Tibial artery (tissue), 4 donors: ENCODE measurements around the gene CPEB4.

Experiments
- DNase-seq, 2 donors: peaks; one replicate each; pipeline ENCODE4 v3.0.0-alpha.2; 2019
- H3K27ac ChIP-seq, 2 donors: fragments of 200-600 bp; sonication (generic) in 1 of 2; 1 replicate in 1 of 2; 2 replicates in 1 of 2; pipeline ENCODE4 v1.5.1; 2018 to 2019; ENCODE audit warnings: mild to moderate bottlenecking in 1 of 2
- H3K27me3 ChIP-seq, 2 donors: fragments of 200-600 bp; sonication (generic) in 1 of 2; one replicate each; pipeline versions ENCODE4 v1.5.1 to v1.6.0; 2016 to 2019
- H3K36me3 ChIP-seq, 3 donors: fragments of 200-600 bp; sonication (generic) in 2 of 3; one replicate each; pipeline ENCODE4 v1.5.1; 2016 to 2019; ENCODE audit warnings: mild to moderate bottlenecking in 2 of 3
- H3K4me1 ChIP-seq, 4 donors: fragments of 200-600 bp; sonication (generic) in 2 of 4; 1 replicate in 3 of 4; 2 replicates in 1 of 4; pipeline ENCODE4 v1.5.1; 2016 to 2019
- H3K4me3 ChIP-seq, 2 donors: fragments of 200-600 bp; sonication (generic) in 1 of 2; 1 replicate in 1 of 2; 2 replicates in 1 of 2; pipeline ENCODE4 v1.5.1; 2018 to 2019; ENCODE audit warnings: mild to moderate bottlenecking in 2 of 2
- H3K9me3 ChIP-seq, 3 donors: fragments of 200-600 bp; sonication (generic) in 1 of 3; one replicate each; pipeline ENCODE4 v1.5.1; 2016 to 2019
- CTCF ChIP-seq, 2 experiments: fragments of 200-600 bp in 1 of 2; fragments of 450-650 bp in 1 of 2; IDR thresholded peaks; one replicate each; pipeline ENCODE4 v1.5.1; 2017 to 2019; ENCODE audit warnings: antibody characterized with exemption in 2 of 2, mild to moderate bottlenecking in 1 of 2, moderate library complexity in 1 of 2
- intact Hi-C: fragments of 100-400 bp; cut with DNase I; formaldehyde crosslinking; loops from one replicate; pipeline ENCODE4 v1.15.0; 2023; ENCODE audit warnings: low total_unique reads

CPEB4 gene

GRCh38 chr5:173907686-173908371 lies 19.7 kb downstream of the CPEB4 start:
- intact Hi-C loops, result no loop called here
- Histone ChIP-seq H3K9me3 (no peaks in the 10 kb centered on the region), H3K27me3 (no peaks in the 10 kb centered on the region), H3K4me1 (peaks cover 0 to 76% (median 30%) of the 10 kb centered on the region in 4 donors), H3K36me3 (peaks cover 0 to 8% (median 0%) of the 10 kb centered on the region in 3 donors), H3K4me3 (no peak overlapping the region), H3K27ac (peak overlapping the region in 1 of 2 donors; percentile 9)
- TF ChIP-seq CTCF (IDR thresholded peaks at IDR 0.05), result no peak
- DNase-seq, result no peak

- no peak overlapping the region for H3K4me3 ChIP-seq
- no peak for DNase-seq
- no peak for TF ChIP-seq CTCF (IDR thresholded peaks at IDR 0.05)
- H3K27ac ChIP-seq, result peak overlapping the region in 1 of 2 donors; percentile 31
- H3K36me3 ChIP-seq, result peaks cover 0 to 8% (median 0%) of the 10 kb centered on the region in 3 donors
- no peaks in the 10 kb centered on the region for H3K9me3 ChIP-seq
- no peaks in the 10 kb centered on the region for H3K27me3 ChIP-seq
- intact Hi-C loops, result no loop called here
- H3K4me1 ChIP-seq, result peaks cover 0 to 63% (median 26%) of the 10 kb centered on the region in 4 donors
These were observed 21.1 kb downstream of the CPEB4 start for GRCh38 chr5:173909199-173909598.

GRCh38 chr5:173910215-173910614 lies 22.1 kb downstream of the CPEB4 start:
- Histone ChIP-seq H3K4me1 (peaks cover 0 to 54% (median 26%) of the 10 kb centered on the region in 4 donors), H3K36me3 (peaks cover 0 to 8% (median 0%) of the 10 kb centered on the region in 3 donors), H3K4me3 (no peak overlapping the region), H3K9me3 (no peaks in the 10 kb centered on the region), H3K27me3 (no peaks in the 10 kb centered on the region), H3K27ac (peak overlapping the region in 1 of 2 donors; percentile 31)
- no peak for TF ChIP-seq CTCF (IDR thresholded peaks at IDR 0.05)
- DNase-seq, result no peak
- intact Hi-C loops, result no loop called here

- Histone ChIP-seq H3K9me3 (no peaks in the 10 kb centered on the region), H3K4me3 (no peak overlapping the region), H3K27ac (no peak overlapping the region), H3K4me1 (peaks cover 0 to 42% (median 24%) of the 10 kb centered on the region in 4 donors), H3K36me3 (peaks cover 0 to 8% (median 0%) of the 10 kb centered on the region in 3 donors), H3K27me3 (no peaks in the 10 kb centered on the region)
- TF ChIP-seq CTCF (IDR thresholded peaks at IDR 0.05), result no peak
- DNase-seq, result no peak
- intact Hi-C loops, result no loop called here
These were observed 23.5 kb downstream of the CPEB4 start for GRCh38 chr5:173911623-173912022.

GRCh38 chr5:173913686-173914321 lies 25.7 kb downstream of the CPEB4 start:
- TF ChIP-seq CTCF (IDR thresholded peaks at IDR 0.05), result no peak
- intact Hi-C loops, result no loop called here
- no peak for DNase-seq
- no peak overlapping the region for H3K4me3 ChIP-seq
- peaks cover 0 to 31% (median 7%) of the 10 kb centered on the region in 4 donors for H3K4me1 ChIP-seq
- no peaks in the 10 kb centered on the region for H3K9me3 ChIP-seq
- H3K36me3 ChIP-seq, result peaks cover 0 to 8% (median 0%) of the 10 kb centered on the region in 3 donors
- H3K27me3 ChIP-seq, result no peaks in the 10 kb centered on the region
- no peak overlapping the region for H3K27ac ChIP-seq
